GM12878 (cell line): ENCODE data around the gene HMGCLL1. TPM values are rescaled to one million over a fixed set of nuclear protein-coding genes. Genes with fewer than 3 reads are reported as not detected.

Experiments
- ATAC-seq: fragments of 200-7000 bp; cut with Tn5 transposase; 3 replicates; pipeline ENCODE4 v1.9.1; 2020; ENCODE audit warnings: mild to moderate bottlenecking, moderate library complexity
- BruUV-seq: library from RNA; stranded (reverse); fragments of 400-500 nt; replicated peaks from 2 replicates; lab custom pipeline; 2021; lab: Mats Ljungman, UMichigan
- CTCF ChIA-PET: fragments of 300-600 bp; sonication (Branson Sonifier 250); formaldehyde crosslinking; extraction: SDS; loops from one replicate; lab custom pipeline; 2021; ENCODE audit warnings: inconsistent platforms; lab: Yijun Ruan, JAX
- POLR2A ChIA-PET: fragments of 350-600 bp; formaldehyde crosslinking; extraction: SDS; loops from one replicate; lab custom pipeline; 2021; ENCODE audit warnings: inconsistent platforms; lab: Charles Lee
- RAD21 ChIA-PET: fragments of 300-600 bp; sonication (Branson Sonifier 250); formaldehyde crosslinking; loops from one replicate; lab custom pipeline; 2023; ENCODE audit warnings: antibody characterized with exemption; ENCODE audit not compliant: unreplicated experiment; lab: Charles Lee
- SMC1A ChIA-PET: fragments of 300-600 bp; sonication (Branson Sonifier 250); formaldehyde crosslinking; loops from one replicate; lab custom pipeline; 2023; ENCODE audit not compliant: unreplicated experiment, uncharacterized antibody; lab: Charles Lee
- DNase-seq: peaks from one replicate; pipeline ENCODE4 v3.0.0-alpha.2; 2011; ENCODE audit warnings: low read depth, low spot score
- FAIRE-seq: peaks from 3 replicates; lab custom pipeline; 2011; peaks lifted over from hg19 to GRCh38; lab: Jason Lieb, UNC
- H2AFZ ChIP-seq: 2 replicates; pipeline ENCODE4 v1.6.0; 2011; ENCODE audit warnings: low read depth, low read length, control low read depth; ENCODE audit not compliant: control insufficient read depth
- H3K27ac ChIP-seq: 2 replicates; pipeline ENCODE4 v1.5.1; 2011; ENCODE audit warnings: control low read depth; ENCODE audit not compliant: control insufficient read depth, insufficient read depth
- H3K27me3 ChIP-seq, 2 experiments: replicated peaks in 1 of 2; 2 replicates each; pipeline versions ENCODE4 v1.6.0 to v1.6.1; 2011; ENCODE audit warnings: low read length in 1 of 2; ENCODE audit not compliant: control insufficient read depth in 2 of 2, insufficient read depth in 2 of 2
- H3K36me3 ChIP-seq, 2 experiments: 2 replicates each; pipeline ENCODE4 v1.5.1; 2011; ENCODE audit warnings: low read length in 1 of 2; ENCODE audit not compliant: control insufficient read depth in 2 of 2, insufficient read depth in 2 of 2
- H3K4me1 ChIP-seq: 2 replicates; pipeline ENCODE4 v1.6.1; 2011; ENCODE audit warnings: mild to moderate bottlenecking, low read length, moderate library complexity, mixed read lengths; ENCODE audit not compliant: control insufficient read depth, insufficient read depth
- H3K4me2 ChIP-seq: 2 replicates; pipeline ENCODE4 v1.6.0; 2011; ENCODE audit warnings: control low read depth; ENCODE audit not compliant: control insufficient read depth, insufficient read depth
- H3K4me3 ChIP-seq: fragments of 200-600 bp; sonication (generic); 2 replicates; pipeline ENCODE4 v1.5.1; 2016
- H3K79me2 ChIP-seq: 2 replicates; pipeline ENCODE4 v1.6.0; 2011; ENCODE audit warnings: low read length; ENCODE audit not compliant: control insufficient read depth, insufficient read depth
- H3K9ac ChIP-seq: 2 replicates; pipeline ENCODE4 v1.8.0; 2011; ENCODE audit warnings: low read length, control low read depth, mixed read lengths; ENCODE audit not compliant: control insufficient read depth, insufficient read depth
- H3K9me3 ChIP-seq: replicated peaks from 3 replicates; pipeline ENCODE4 v1.5.1; 2011; ENCODE audit warnings: mild to moderate bottlenecking, low read length; ENCODE audit not compliant: control insufficient read depth, insufficient read depth
- H4K20me1 ChIP-seq: 2 replicates; pipeline ENCODE4 v1.6.0; 2011; ENCODE audit not compliant: control insufficient read depth, insufficient read depth
- RAD21 ChIP-seq: IDR thresholded peaks from 2 replicates; pipeline ENCODE4 v1.6.1; 2011; ENCODE audit warnings: mild to moderate bottlenecking, low read depth, low read length, moderate library complexity; ENCODE audit not compliant: insufficient read depth
- WGBS: methylation state at CpG from one replicate; pipeline ENCODE4 v1.1.6; 2016; ENCODE audit warnings: low lambda C conversion rate; ENCODE audit not compliant: insufficient replicate concordance, insufficient coverage; ENCODE audit errors: missing lambda C conversion rate; 5-methylcytosine and 5-hydroxymethylcytosine counted together
- in situ Hi-C: fragments of 300-500 bp; cut with MboI; formaldehyde crosslinking; loops from 9 replicates; pipeline ENCODE4 v1.14.3; 2018; ENCODE audit warnings: mixed read lengths
- intact Hi-C: fragments of 100-400 bp; cut with micrococcal nuclease; formaldehyde crosslinking; loops from one replicate; pipeline ENCODE4 v1.14.2; 2022; ENCODE audit not compliant: unreplicated experiment
- polyA plus RNA-seq, 11 experiments: library from polyadenylated mRNA; depleted of rRNA in 4 of 11; unstranded in 6 of 11; stranded (reverse) in 5 of 11; fragments of >200 nt; fragmentation: Nextera tagmentation in 4 of 11; fragmentation: Illumina TruSeq in 1 of 11; extraction: Ambion mirVana in 4 of 11; extraction: Trizol in 1 of 11; gene quantifications; 1 replicate in 1 of 11; 2 replicates in 10 of 11; pipeline versions ENCODE4 v1.2.1 to v1.2.3, GENCODE V29; 2011 to 2016; ENCODE audit warnings: inconsistent platforms in 2 of 11, missing spikeins in 2 of 11, low read depth in 1 of 11
- total RNA-seq, 4 experiments: library from RNA; depleted of rRNA in 3 of 4; stranded (reverse); fragments of >200 nt in 3 of 4; fragmentation: Illumina TruSeq in 1 of 4; extraction: Trizol in 1 of 4; gene quantifications; 2 replicates each; pipeline versions ENCODE4 v1.2.1 to v1.2.3, GENCODE V29; 2013 to 2021
- TF ChIP-seq, protein P1 (sequence below), 3 experiments: IDR thresholded peaks in 2 of 3; conservative IDR thresholded peaks in 1 of 3; 2 replicates each; pipeline ENCODE4 v1.5.1; 2011; ENCODE audit warnings: low read depth in 3 of 3, low read length in 3 of 3, mild to moderate bottlenecking in 3 of 3, control low read depth in 2 of 3, moderate library complexity in 2 of 3, inconsistent platforms in 1 of 3, mixed read lengths in 1 of 3; ENCODE audit not compliant: control insufficient read depth in 2 of 3, insufficient read depth in 1 of 3; ENCODE audit errors: extremely low read depth in 1 of 3
- TF ChIP-seq, protein P2 (sequence below): fragments of 450-650 bp; formaldehyde crosslinking; IDR thresholded peaks from 2 replicates; pipeline ENCODE4 v1.4.0; 2022; ENCODE audit warnings: mild to moderate bottlenecking, moderate library complexity

The HMGCLL1 gene
- total and polyA plus RNA-seq, 10 of the 15 experiments (the other 5 are each of a cell fraction or from before 2014, with no cell fraction given) = not detected

DNA sequence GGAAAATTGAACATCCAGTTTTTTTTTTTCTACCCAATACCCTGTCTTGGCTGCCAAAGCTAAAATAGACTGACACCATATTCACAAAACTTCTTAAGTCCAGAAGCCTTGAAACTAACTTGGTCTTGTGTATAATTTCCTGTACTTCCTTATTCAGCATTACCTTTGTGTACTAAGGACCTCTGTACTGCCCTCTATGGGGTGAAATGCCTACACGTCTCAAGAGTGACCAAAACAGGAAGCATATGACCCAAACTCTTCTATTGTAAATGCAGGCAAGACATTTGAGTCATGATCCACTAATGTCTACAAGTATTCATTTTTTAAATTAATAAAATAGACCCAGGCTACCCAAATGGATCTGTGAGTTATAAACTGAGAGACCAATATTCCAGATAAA is 50.4 kb downstream of the HMGCLL1 start:
- Histone ChIP-seq H3K4me2 (no peak overlapping the region), H3K4me1 (no peaks in the 10 kb centered on the region), H3K9me3 (no peaks in the 10 kb centered on the region), H2AFZ (no peak overlapping the region), H3K36me3 (no peaks in the 10 kb centered on the region), H4K20me1 (no peaks in the 10 kb centered on the region), H3K4me3 (no peak overlapping the region), H3K27me3 (no peaks in the 10 kb centered on the region), H3K79me2 (no peaks in the 10 kb centered on the region), H3K9ac (no peak overlapping the region), H3K27ac (no peak overlapping the region)
- TF ChIP-seq, protein P1, sequence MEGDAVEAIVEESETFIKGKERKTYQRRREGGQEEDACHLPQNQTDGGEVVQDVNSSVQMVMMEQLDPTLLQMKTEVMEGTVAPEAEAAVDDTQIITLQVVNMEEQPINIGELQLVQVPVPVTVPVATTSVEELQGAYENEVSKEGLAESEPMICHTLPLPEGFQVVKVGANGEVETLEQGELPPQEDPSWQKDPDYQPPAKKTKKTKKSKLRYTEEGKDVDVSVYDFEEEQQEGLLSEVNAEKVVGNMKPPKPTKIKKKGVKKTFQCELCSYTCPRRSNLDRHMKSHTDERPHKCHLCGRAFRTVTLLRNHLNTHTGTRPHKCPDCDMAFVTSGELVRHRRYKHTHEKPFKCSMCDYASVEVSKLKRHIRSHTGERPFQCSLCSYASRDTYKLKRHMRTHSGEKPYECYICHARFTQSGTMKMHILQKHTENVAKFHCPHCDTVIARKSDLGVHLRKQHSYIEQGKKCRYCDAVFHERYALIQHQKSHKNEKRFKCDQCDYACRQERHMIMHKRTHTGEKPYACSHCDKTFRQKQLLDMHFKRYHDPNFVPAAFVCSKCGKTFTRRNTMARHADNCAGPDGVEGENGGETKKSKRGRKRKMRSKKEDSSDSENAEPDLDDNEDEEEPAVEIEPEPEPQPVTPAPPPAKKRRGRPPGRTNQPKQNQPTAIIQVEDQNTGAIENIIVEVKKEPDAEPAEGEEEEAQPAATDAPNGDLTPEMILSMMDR (IDR thresholded peaks at IDR 0.05 in 2 of 3, conservative IDR thresholded peaks at IDR 0.05 in 1 of 3; ENCODE audit: control insufficient read depth in 2 of 3, extremely low read depth in 1 of 3, insufficient read depth in 1 of 3, low read depth in 3 of 3, low read length in 3 of 3) = peak; percentile 26 to 43 (median 43); a peak in 4 of 6 replicates
- 0 out of 2 replicates have a peak, but pooled peaks have one; percentile 5 for TF ChIP-seq RAD21
- TF ChIP-seq, protein P2, sequence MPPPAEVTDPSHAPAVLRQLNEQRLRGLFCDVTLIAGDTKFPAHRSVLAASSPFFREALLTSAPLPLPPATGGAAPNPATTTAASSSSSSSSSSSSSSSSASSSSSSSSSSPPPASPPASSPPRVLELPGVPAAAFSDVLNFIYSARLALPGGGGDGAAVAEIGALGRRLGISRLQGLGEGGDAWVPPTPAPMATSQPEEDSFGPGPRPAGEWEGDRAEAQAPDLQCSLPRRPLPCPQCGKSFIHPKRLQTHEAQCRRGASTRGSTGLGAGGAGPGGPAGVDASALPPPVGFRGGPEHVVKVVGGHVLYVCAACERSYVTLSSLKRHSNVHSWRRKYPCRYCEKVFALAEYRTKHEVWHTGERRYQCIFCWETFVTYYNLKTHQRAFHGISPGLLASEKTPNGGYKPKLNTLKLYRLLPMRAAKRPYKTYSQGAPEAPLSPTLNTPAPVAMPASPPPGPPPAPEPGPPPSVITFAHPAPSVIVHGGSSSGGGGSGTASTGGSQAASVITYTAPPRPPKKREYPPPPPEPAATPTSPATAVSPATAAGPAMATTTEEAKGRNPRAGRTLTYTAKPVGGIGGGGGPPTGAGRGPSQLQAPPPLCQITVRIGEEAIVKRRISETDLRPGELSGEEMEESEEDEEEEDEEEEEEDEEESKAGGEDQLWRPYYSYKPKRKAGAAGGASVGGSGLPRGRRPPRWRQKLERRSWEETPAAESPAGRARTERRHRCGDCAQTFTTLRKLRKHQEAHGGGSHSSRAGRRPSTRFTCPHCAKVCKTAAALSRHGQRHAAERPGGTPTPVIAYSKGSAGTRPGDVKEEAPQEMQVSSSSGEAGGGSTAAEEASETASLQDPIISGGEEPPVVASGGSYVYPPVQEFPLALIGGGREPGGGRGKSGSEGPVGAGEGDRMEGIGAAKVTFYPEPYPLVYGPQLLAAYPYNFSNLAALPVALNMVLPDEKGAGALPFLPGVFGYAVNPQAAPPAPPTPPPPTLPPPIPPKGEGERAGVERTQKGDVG = no peak
- ChIA-PET RAD21 (no interaction called here), CTCF (interaction anchor here (1.0 to 1.6 kb wide), 3 partner anchors 8 to 16 kb away, joined by 3 to 5 read pairs (median 4); no protein-coding TSS in a partner anchor), SMC1A (no interaction called here), POLR2A (no interaction called here)
- in situ Hi-C loops (no loop called here), intact Hi-C loops (no loop called here)
- BruUV-seq = no TSS peak
- FAIRE-seq (no peak), ATAC-seq (peak; percentile 95), DNase-seq (peak; percentile 5)
- 0% methylated on average over 1 of the region's 1 CpG for WGBS
